GM12801 (cell line): ENCODE data around the gene ZDHHC11.

Source experiments
- CTCF ChIP-seq: IDR thresholded peaks from one replicate; pipeline ENCODE4 v1.5.1; 2011; ENCODE audit warnings: control low read depth; ENCODE audit not compliant: insufficient read length; ENCODE audit errors: extremely low read depth

The ZDHHC11 gene

DNA sequence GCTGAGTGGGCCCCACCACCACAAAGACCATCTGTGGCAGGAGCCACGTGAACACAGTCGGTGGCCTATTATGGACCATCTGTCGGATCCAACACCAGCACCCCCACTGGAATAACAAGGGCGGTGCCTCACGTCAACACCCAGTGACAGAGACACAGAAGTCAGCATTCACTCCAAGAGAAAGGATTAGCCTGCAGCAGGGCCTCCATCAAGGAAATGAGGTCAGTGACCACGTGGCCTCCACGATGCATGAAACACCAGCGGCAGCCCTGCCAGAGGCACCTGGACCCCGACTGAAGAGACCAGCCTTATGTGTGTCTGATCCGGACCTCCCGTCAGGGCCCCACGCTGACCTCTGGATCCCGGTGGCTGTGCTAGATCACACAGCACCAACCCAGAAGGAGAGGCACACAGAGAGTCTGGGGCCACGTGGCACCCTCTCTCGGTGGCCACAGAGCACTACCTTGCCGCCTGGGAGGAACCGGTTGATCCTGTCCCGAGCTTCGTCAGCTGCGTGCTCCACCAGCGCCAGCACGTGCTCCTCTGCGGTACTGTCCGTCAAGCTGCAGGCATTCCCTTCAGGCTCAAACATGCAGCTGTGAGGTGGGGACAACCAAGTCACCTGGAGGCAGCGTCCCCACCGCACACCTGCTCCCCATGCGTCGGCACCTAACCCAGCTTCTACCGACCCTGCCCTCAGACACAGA is 32.8 kb upstream of the ZDHHC11 start:
- TF ChIP-seq CTCF = no peak

GRCh38 chr5:882253-883183 is 31.7 kb upstream of the ZDHHC11 start:
- TF ChIP-seq CTCF = no peak

- no peak for TF ChIP-seq CTCF
Measured at GRCh38 chr5:881551-881935, 30.8 kb upstream of the ZDHHC11 start.

DNA sequence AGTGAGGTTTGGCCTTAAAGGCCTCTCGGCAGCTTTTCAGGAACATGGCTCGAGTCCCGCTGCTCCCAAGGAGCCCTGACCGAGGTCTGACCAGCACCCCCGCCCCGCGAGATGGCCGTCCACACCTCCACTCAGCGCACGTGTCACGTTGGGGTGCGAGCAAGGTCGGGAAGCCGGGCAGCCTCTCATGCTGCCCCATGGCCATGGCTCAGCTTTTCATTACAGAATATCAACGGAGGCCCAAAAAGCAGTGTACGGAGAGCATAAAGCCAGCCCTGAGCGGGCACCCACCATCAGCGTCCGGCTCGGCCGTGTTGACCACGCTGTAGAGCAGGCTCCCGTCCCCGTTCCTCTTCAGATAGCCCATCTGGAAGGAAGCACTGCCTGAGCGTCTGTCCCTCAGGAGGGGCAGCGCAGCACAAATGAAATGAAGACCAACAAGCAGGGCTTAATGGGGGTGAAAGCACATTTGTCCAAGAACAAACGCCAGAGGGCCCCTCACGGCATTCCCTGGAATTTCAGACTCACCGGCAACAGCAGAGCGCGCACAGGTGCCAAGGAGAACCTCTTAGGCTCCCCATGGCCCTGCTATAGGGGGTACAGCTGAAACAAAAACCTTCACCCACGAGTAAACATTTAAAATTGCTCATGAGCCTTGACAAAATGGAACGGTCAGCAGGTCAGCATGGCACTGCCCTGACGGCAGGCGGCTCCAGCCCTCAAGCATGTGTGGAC is 30.2 kb upstream of the ZDHHC11 start:
- no peak for TF ChIP-seq CTCF

GRCh38 chr5:878125-878524 is 27.3 kb upstream of the ZDHHC11 start:
- no peak for TF ChIP-seq CTCF

DNA sequence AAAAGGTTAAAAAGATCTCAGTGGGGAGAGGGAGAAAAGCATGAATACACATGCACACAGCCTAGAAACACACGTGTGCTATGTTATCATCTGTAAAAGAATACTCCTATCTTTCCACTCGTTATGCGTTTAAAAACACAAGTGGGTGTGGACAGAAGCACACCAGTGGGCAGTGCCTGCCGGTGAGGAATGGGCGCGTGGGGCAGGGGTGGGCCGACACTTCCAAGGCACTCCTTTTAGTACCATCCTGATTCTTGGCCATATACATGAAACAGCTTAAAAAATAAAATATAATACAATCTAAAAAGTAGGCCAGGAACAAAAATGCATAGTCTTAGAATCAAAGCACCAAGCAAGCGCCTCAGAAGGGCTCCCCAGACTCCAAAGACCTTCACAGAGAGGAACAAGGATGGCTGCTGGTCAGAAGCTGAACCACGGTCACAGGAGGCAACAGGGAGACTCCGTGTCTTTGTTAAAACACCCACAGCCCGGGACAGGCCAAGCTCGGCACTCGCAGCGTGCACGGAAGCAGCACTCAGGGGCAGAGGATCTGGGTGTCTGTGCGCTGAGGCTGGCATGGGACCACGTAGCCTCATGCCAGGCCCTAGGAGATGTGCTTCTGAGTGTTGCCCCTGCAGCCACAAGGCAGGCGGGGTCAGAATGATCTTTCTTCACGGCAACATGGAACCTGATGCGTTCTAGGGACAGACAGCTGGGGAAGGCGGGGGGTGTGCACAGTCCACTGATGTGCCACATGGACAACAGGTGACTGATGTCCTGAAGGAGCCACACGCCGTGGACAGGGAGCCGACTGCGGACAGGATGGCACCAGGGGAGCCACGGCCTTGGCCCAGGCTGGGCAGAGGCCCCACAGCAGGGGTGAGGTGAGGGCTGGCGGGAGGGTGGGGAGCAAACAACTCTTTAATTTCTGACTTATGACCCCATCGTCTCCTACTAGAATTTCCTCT is 25.9 kb upstream of the ZDHHC11 start:
- TF ChIP-seq CTCF = no peak

DNA sequence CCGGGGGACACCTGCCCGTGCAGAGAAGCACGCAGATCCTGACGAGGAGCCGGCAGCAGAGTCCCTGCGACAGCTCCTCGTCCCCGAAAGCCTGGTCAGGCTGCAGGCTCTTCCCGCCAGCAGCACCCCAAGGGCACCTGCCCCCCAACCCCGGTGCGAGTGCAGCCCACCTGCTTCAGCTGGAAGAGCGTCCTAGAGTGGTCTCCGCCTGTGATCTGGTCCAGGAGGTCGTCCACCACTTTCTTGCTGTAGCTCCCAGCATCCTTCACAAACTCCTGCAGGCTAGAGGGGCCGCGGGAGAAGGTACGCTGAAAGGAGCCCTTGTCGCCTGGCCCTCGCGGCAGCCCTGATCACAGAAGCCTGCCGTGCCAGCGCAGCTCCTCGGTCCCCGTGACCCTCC is 25.1 kb upstream of the ZDHHC11 start:
- TF ChIP-seq CTCF = no peak
